GM19452 (cell line): ENCODE data around the gene ADPGK.
"Not testable (repeated sequence)": the region's sequence is repeated elsewhere in the genome, so short reads cannot be mapped to it uniquely, and the experiment has no call there.

Experiments used
- ATAC-seq: cut with Tn5 transposase; IDR thresholded peaks from one replicate; pipeline ENCODE4 v1.9.1; 2021; ENCODE audit not compliant: unreplicated experiment

ADPGK gene

GRCh38 chr15:72783640-72784455 lies at the start of gene ADPGK:
Gene ADPGK (minus strand): TSS chr15:72783758. CDS start chr15:72783691, 67 bp downstream.
- ATAC-seq = peak; percentile 74

- ATAC-seq = no peak
Observed at GRCh38 chr15:72827226-72827625, 43.7 kb upstream of the ADPGK start.

GRCh38 chr15:72826611-72827010 lies 43.1 kb upstream of the ADPGK start:
- ATAC-seq = no peak

GRCh38 chr15:72825829-72826228 lies 42.3 kb upstream of the ADPGK start:
- no peak for ATAC-seq

GRCh38 chr15:72824781-72825180 lies 41.2 kb upstream of the ADPGK start:
- ATAC-seq = no peak

GRCh38 chr15:72824112-72824511 lies 40.6 kb upstream of the ADPGK start:
- no peak for ATAC-seq

GRCh38 chr15:72820278-72820677 lies 36.7 kb upstream of the ADPGK start:
- no peak for ATAC-seq

GRCh38 chr15:72818632-72819031 lies 35.1 kb upstream of the ADPGK start:
- no peak for ATAC-seq

- no peak for ATAC-seq
Observed at GRCh38 chr15:72813345-72814004, 29.9 kb upstream of the ADPGK start.

GRCh38 chr15:72809329-72809728 lies 25.8 kb upstream of the ADPGK start:
- ATAC-seq = no peak

GRCh38 chr15:72807346-72807745 lies 23.8 kb upstream of the ADPGK start:
- not testable (repeated sequence) for ATAC-seq

- ATAC-seq = no peak
Observed at GRCh38 chr15:72803006-72803405, 19.4 kb upstream of the ADPGK start.

- no peak for ATAC-seq
Observed at GRCh38 chr15:72801590-72802325, 18.2 kb upstream of the ADPGK start.

- no peak for ATAC-seq
Observed at GRCh38 chr15:72800833-72801481, 17.4 kb upstream of the ADPGK start.

- no peak for ATAC-seq
Observed at GRCh38 chr15:72797834-72798233, 14.3 kb upstream of the ADPGK start.

- no peak for ATAC-seq
Observed at GRCh38 chr15:72797338-72797689, 13.8 kb upstream of the ADPGK start.

- no peak for ATAC-seq
Observed at GRCh38 chr15:72796515-72797337, 13.2 kb upstream of the ADPGK start.

- ATAC-seq = no peak
Observed at GRCh38 chr15:72796210-72796514, 12.6 kb upstream of the ADPGK start.

- no peak for ATAC-seq
Observed at GRCh38 chr15:72793766-72794660, 10.5 kb upstream of the ADPGK start.

- no peak for ATAC-seq
Observed at GRCh38 chr15:72792431-72792830, 8.9 kb upstream of the ADPGK start.
